HCT116 (cell line): ENCODE data around the gene APOBEC3C. TPM values are rescaled to one million over a fixed set of nuclear protein-coding genes. Genes with fewer than 3 reads are reported as not detected.

ENCODE experiments used
- ATAC-seq: fragments of 200-7000 bp; cut with Tn5 transposase; 2 replicates; pipeline ENCODE4 v1.9.1; 2020; ENCODE audit warnings: mild to moderate bottlenecking, moderate library complexity
- BruUV-seq: library from RNA; stranded (reverse); fragments of 400-500 nt; replicated peaks from 2 replicates; lab custom pipeline; 2021; lab: Mats Ljungman, UMichigan
- CTCF ChIA-PET: fragments of 300-600 bp; sonication (Branson Sonifier 250); formaldehyde crosslinking; loops from one replicate; lab custom pipeline; 2021; ENCODE audit warnings: antibody characterized with exemption; lab: Charles Lee
- POLR2A ChIA-PET: fragments of 300-600, 350-600 bp; sonication (Branson Sonifier 250); formaldehyde crosslinking; loops from one replicate; lab custom pipeline; 2021; ENCODE audit warnings: antibody characterized with exemption; lab: Charles Lee
- RAD21 ChIA-PET, 2 experiments: fragments of 300-600 bp; sonication (Branson Sonifier 250); formaldehyde crosslinking; loops; one replicate each; lab custom pipeline; 2023; ENCODE audit warnings: low total read pairs in 2 of 2; ENCODE audit not compliant: uncharacterized antibody in 2 of 2, unreplicated experiment in 2 of 2, low non-redundant PET in 1 of 2; lab: Charles Lee
- DNase-seq: peaks from one replicate; pipeline ENCODE4 v3.0.0-alpha.2; 2010; ENCODE audit warnings: low read depth, low spot score
- H2AFZ ChIP-seq: fragments of 200-600 bp; shearing (Covaris generic), sonication (generic); 2 replicates; pipeline ENCODE4 v1.6.1; 2017; ENCODE audit warnings: low read depth, mixed run types, mixed read lengths, antibody characterized with exemption, low read length; ENCODE audit not compliant: poor library complexity, severe bottlenecking
- H3K27ac ChIP-seq: 2 replicates; pipeline ENCODE4 v1.5.1; 2012; ENCODE audit warnings: low read depth, low read length
- H3K27me3 ChIP-seq: fragments of 200-600 bp; sonication (generic); 2 replicates; pipeline ENCODE4 v1.6.1; 2016; ENCODE audit warnings: mixed run types, low read length, mixed read lengths; ENCODE audit not compliant: insufficient read depth
- H3K36me3 ChIP-seq, 2 experiments: fragments of 200-500 bp in 1 of 2; fragments of 200-600 bp in 1 of 2; sonication (Bioruptor generic) in 1 of 2; sonication (generic) in 1 of 2; 2 replicates each; pipeline versions ENCODE4 v1.5.1 to v1.6.1; 2014 to 2016; ENCODE audit warnings: low read length in 2 of 2, inconsistent platforms in 1 of 2, mixed read lengths in 1 of 2, mixed run types in 1 of 2; ENCODE audit not compliant: insufficient read depth in 2 of 2, control insufficient read depth in 1 of 2
- H3K4me1 ChIP-seq, 2 experiments: fragments of 200-600 bp in 1 of 2; sonication (generic) in 1 of 2; 2 replicates each; pipeline versions ENCODE4 v1.5.1 to v1.6.1; 2012 to 2017; ENCODE audit warnings: low read length in 2 of 2, inconsistent platforms in 1 of 2, mild to moderate bottlenecking in 1 of 2, mixed read lengths in 1 of 2, mixed run types in 1 of 2, moderate library complexity in 1 of 2; ENCODE audit not compliant: insufficient read depth in 2 of 2, control insufficient read depth in 1 of 2
- H3K4me2 ChIP-seq: fragments of 200-600 bp; sonication (generic); 2 replicates; pipeline ENCODE4 v1.6.1; 2017; ENCODE audit warnings: mixed run types, low read length, mixed read lengths
- H3K4me3 ChIP-seq, 2 experiments: fragments of 200-600 bp in 1 of 2; sonication (generic) in 1 of 2; replicated peaks in 1 of 2; 2 replicates each; pipeline ENCODE4 v1.5.1; 2011 to 2016; ENCODE audit warnings: low read length in 2 of 2, control low read depth in 1 of 2, low read depth in 1 of 2, mild to moderate bottlenecking in 1 of 2, mixed read lengths in 1 of 2, mixed run types in 1 of 2
- H3K79me2 ChIP-seq: fragments of 200-600 bp; sonication (generic); 2 replicates; pipeline ENCODE4 v1.6.1; 2017; ENCODE audit warnings: mild to moderate bottlenecking, mixed run types, low read length, moderate library complexity, mixed read lengths; ENCODE audit not compliant: insufficient read depth
- H3K9ac ChIP-seq: fragments of 200-600 bp; sonication (generic); 2 replicates; pipeline ENCODE4 v1.6.1; 2016; ENCODE audit warnings: low read length, mixed read lengths
- H3K9me2 ChIP-seq: fragments of 200-600 bp; sonication (generic), shearing (Covaris generic); 2 replicates; pipeline ENCODE4 v1.6.1; 2017; ENCODE audit warnings: mixed run types, mild to moderate bottlenecking, moderate library complexity; ENCODE audit not compliant: insufficient read depth
- H3K9me3 ChIP-seq, 2 experiments: fragments of 200-500 bp in 1 of 2; fragments of 200-600 bp in 1 of 2; sonication (Bioruptor generic) in 1 of 2; sonication (generic) in 1 of 2; 2 replicates each; pipeline ENCODE4 v1.6.1; 2014 to 2017; ENCODE audit warnings: low read length in 2 of 2, mixed read lengths in 2 of 2, inconsistent platforms in 1 of 2, low read depth in 1 of 2, mild to moderate bottlenecking in 1 of 2, mixed run types in 1 of 2, moderate library complexity in 1 of 2; ENCODE audit not compliant: control insufficient read depth in 1 of 2, insufficient read depth in 1 of 2
- H4K20me1 ChIP-seq: fragments of 200-600 bp; sonication (generic), shearing (Covaris generic); 2 replicates; pipeline ENCODE4 v1.6.1; 2017; ENCODE audit warnings: mixed run types, mild to moderate bottlenecking, moderate library complexity; ENCODE audit not compliant: insufficient read depth
- FOSL1 ChIP-seq: IDR thresholded peaks from 2 replicates; pipeline ENCODE4 v1.6.1; 2012; ENCODE audit warnings: low read depth
- REST ChIP-seq: IDR thresholded peaks from 2 replicates; pipeline ENCODE4 v1.6.1; 2012; ENCODE audit warnings: low read depth
- TCF7L2 ChIP-seq: IDR thresholded peaks from 2 replicates; pipeline ENCODE4 v1.7.0; 2011; ENCODE audit warnings: borderline replicate concordance, inconsistent platforms; ENCODE audit not compliant: insufficient read depth, insufficient read length; ENCODE audit errors: extremely low read depth
- ZFX ChIP-seq: fragments of 450-650 bp; IDR thresholded peaks from 2 replicates; pipeline ENCODE4 v1.6.1; 2017
- intact Hi-C: fragments of 100-400 bp; cut with micrococcal nuclease; formaldehyde crosslinking; loops from 2 replicates; pipeline ENCODE4 v1.10.0; 2022
- total RNA-seq: library from RNA; stranded (reverse); gene quantifications from one replicate; pipeline ENCODE4 v1.2.1, GENCODE V29; 2021; ENCODE audit not compliant: unreplicated experiment
- TF ChIP-seq, protein P1 (sequence below): IDR thresholded peaks from 2 replicates; pipeline ENCODE4 v1.6.1; 2012

APOBEC3C gene
- total RNA-seq, 1 experiment from 2014 or later, result 40.2 TPM

DNA sequence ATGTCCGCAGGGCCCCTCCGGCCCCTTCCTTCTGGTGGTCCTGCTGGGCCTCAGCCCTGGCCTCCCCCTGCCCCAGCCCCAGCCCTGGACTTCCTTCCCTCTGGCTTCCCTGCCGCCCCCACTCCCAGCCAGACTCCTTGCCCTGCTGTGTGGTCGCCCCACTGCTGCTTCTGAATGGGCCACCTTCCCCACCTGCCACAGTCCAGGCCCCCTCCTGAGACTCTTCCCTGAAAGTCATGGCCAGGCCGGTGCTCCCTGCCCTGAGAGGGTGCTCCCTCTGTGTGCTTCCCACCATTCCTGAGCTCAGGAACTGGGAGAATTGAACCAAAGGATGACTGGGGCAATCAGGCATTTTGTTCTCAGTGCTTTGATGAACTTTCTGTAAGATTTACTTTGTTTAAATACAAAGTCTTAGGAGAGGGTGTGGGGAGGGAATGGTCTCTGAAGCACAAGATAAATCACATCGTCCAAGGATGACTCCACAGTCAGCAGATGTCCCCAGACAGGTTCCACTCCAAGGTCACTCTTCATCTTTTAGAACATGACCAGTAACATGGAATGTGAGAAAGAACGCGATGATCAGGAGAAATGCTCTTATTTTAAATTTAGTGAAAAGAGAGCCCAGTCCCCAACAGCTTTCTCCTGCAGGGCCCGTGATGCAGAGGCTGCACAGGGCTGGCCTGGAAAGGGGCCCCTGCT lies 7.6 kb downstream of the APOBEC3C start:
- BruUV-seq, result no TSS peak
- Histone ChIP-seq H3K79me2 (no peaks in the 10 kb centered on the region), H2AFZ (no peak overlapping the region), H3K9ac (no peak overlapping the region), H3K4me1 (no peaks in the 10 kb centered on the region), H3K36me3 (peaks cover 0 to 4% of the 10 kb centered on the region in 2 experiments; a peak in 2 of 4 replicates), H3K4me2 (no peak overlapping the region), H3K27ac (no peak overlapping the region), H3K9me2 (no peaks in the 10 kb centered on the region), H3K27me3 (no peaks in the 10 kb centered on the region), H3K4me3 (no peak overlapping the region), H3K9me3 (no peaks in the 10 kb centered on the region), H4K20me1 (no peaks in the 10 kb centered on the region)
- ATAC-seq, result no peak
- TF ChIP-seq, protein P1, sequence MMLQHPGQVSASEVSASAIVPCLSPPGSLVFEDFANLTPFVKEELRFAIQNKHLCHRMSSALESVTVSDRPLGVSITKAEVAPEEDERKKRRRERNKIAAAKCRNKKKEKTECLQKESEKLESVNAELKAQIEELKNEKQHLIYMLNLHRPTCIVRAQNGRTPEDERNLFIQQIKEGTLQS, result no peak
- TF ChIP-seq ZFX, result no peak
- TF ChIP-seq FOSL1, result no peak
- no peak for TF ChIP-seq REST
- no peak for TF ChIP-seq TCF7L2
- RAD21 ChIA-PET, result no interaction called here
- CTCF ChIA-PET, result no interaction called here
- POLR2A ChIA-PET, result interaction anchor here (0.7 kb wide), 1 partner anchor 27 kb away, joined by 4 read pairs; no protein-coding TSS in a partner anchor
- intact Hi-C loops, result no loop called here
- DNase-seq, result no peak
